Epithelial cell of umbilical artery (primary cell): ENCODE results near the gene GJC2. TPM values are rescaled to one million over a fixed set of nuclear protein-coding genes. Genes with fewer than 3 reads are reported as not detected.

Experiments
- total RNA-seq: library from RNA; depleted of rRNA; stranded (reverse); fragments of >200 nt; gene quantifications from 2 replicates; pipeline ENCODE4 v1.2.3, GENCODE V29; 2014

The GJC2 gene
- total RNA-seq = 0.61 and 0.97 TPM in 2 replicates

DNA sequence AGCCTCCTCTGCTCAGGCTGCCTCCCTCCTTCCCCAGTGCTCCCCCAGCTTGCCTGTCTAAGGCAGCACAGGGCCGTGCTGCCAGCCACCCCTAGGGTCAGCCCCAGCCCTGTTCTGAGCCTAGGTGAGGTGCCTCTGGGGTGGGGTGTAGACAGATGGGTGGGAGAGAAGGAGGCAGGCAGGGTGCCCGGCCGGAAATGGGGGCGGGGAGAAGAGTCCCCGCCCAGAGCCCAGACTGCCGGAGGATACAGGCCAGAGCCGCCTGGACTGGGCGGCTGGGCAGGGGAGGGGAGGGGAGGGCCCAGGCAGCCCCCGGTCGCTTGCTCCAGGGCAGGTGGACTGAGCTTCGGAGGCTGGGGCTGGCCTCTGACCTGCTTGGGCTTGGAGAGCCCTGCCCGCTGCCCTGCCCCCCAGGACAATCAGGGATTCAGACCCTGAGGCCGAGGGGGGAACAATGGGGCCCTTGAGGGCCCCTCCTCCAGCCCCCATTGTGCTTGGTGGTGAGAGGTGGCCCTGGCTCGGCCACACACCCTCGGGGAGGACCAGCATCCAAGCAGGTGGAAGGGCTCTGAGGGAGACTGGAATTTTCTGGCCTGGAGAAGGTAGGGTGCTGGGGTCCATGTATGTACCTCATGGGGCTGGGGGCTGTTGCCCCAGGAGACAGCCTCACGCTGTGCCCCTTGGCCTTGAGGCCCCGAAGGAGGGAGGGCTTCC is at the start of gene GJC2:
GJC2 (plus strand) TSS at position 525 of the 714 bp plus-strand sequence. CDS start 7,829 bp downstream, outside the sequence.

GRCh38 chr1:228102791-228103620 is 46.7 kb upstream of the GJC2 start, which contains the start of gene C1orf35:
Gene C1orf35, minus strand, starts transcription at chr1:228103325. Its CDS starts 98 bp downstream, at chr1:228103227.

GRCh38 chr1:228109073-228109961 is 40.4 kb upstream of the GJC2 start, which contains the start of gene MRPL55:
Gene MRPL55, minus strand, starts transcription at chr1:228109299. Its CDS starts 1,039 bp downstream, at chr1:228108260.

DNA sequence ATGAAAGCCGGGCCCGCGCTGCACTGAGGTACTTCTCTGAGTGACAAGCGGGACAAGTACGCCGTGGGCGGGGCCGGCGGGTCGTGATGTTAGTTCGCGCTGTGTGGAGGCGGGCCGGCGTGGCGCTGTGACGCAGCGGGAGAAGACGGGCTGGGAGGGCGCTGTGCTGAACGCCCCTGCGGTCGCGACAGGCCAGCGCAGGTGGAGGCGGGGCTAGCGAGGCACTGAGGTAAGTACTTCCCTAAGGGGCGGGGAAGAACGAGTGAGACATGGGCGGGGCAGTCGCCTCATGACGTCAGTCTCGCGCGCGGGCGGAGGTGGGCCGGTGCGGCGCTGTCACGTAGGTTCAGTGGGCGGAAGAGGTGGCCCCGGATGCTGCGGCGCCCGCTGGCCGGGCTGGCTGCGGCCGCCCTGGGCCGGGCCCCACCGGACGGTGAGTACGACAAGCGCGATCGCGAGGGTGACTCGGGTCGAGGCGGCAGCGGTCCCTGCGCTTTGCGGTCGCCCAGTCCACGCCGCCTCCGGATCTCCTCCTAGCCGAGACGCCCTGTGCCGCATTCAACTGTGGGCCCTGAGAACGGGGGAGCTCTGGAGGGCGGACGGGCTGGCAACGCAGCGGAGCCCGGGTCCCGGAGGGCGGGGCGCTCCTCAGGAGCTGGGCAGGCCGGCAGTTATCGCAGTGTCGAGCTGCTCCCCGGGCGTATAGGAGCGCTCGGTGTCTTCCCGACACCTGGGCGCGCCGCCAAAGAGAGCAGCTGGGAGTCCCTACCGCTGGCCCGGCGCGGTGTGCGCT is 9.6 kb upstream of the GJC2 start, which contains the start of gene GUK1:
GUK1 (plus strand) TSS at position 349 of the 793 bp plus-strand sequence; CDS start at position 373, 24 bp downstream.

DNA sequence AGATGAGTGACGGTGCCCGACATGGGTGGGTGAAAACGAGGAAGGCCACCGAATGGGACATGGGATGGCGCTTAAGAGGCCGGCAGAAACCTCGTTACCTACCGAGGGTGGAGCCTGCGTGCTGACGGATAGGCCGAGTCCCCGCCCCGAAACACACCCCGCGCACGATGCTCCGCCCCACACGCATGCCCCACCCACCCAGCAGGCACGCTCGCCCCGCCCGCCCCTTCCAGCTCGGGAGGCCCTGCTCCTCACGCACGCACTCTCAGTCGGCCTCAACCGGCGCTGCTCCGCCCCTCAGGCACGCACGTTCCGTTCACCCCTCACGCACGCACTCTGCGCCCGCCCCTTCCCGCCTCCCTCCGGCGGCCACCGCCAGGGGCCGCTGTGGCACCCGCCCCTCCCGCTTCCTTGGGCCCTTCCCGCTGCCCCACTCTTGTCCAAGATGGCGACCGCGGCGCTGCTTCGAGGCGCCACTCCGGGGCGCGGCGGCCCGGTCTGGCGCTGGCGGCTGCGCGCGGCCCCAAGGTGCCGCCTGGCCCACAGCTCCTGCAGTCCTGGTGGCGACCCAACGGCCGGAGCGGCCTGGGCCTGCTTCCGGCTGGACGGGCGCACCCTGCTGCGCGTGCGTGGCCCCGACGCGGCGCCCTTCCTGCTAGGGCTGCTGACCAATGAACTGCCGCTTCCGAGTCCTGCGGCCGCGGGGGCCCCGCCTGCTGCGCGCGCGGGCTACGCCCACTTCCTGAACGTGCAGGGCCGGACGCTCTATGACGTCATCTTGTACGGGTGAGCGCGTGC is 15.8 kb downstream of the GJC2 start, which contains the start of gene IBA57:
IBA57 (plus strand) TSS at position 433 of the 798 bp plus-strand sequence; CDS start at position 446, 13 bp downstream.

DNA sequence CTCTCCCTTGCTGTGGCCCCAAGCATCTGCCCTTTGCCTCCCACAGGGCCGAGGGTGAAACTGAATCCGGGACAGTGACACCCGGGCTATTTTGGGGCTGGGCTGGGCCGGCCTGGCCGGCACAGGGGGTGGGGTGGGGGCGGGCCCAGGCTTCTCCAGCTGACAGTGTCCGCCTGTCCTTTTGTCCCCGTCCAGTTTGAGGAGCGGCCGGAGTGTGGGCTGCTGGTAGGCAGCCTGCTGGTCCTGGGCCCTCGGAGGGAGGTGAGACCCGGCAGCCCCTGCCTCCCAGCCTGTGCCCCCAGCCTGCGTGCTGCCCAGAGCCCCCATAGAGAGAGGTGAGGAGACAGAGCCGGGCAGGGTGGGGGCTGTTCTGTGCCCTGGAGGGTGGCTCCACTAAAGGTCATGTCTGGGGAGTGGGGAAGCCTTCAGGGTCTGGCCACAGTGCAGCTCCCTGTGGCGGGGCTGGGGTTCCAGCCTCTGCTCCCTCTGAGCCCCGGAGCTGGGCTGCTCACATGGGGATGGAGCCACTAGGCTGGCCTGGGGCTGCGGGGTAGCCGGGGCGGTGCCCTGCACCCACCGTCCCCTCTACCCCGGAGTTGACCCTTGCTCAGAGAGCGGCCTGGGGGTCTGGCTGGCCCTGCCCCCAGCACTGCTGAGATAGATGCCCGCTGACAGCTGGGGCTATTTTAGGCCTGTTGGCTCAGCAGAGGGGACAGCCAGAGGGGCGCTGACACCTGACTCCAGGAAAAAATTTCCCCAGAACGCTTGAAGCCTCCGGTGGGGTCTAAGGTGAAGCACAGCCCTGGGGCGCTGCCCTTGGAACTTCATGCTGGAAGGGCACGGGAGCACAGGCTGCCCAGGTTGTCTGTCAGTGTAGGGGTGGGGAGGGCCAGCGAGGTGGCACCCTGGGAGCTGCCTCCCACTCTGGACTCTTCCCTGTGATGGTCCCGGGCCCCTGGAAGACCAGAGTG is 58.4 kb downstream of the GJC2 start, which contains the start of gene OBSCN:
OBSCN (plus strand) TSS at position 194 of the 971 bp plus-strand sequence. CDS start 3,740 bp downstream, outside the sequence.

Other genes with a start within 250 kb of the GJC2 start
- gene WNT9A, start 202.0 kb upstream of the GJC2 start, total RNA-seq = 1.3 and 2.1 TPM in 2 replicates
- gene WNT3A, start 142.9 kb upstream of the GJC2 start, total RNA-seq = not detected in 2 replicates
- gene ARF1, start 67.2 kb upstream of the GJC2 start, total RNA-seq = 319 and 341 TPM in 2 replicates
- gene C1orf35, start 46.6 kb upstream of the GJC2 start, total RNA-seq = 13.3 and 13.4 TPM in 2 replicates
- gene MRPL55, start 40.6 kb upstream of the GJC2 start, total RNA-seq = 62.5 and 76.3 TPM in 2 replicates
- 422 and 450 TPM in 2 replicates for gene GUK1, start 9.7 kb upstream of the GJC2 start, total RNA-seq
- gene IBA57, start 15.9 kb downstream of the GJC2 start, total RNA-seq = 3.9 and 4.6 TPM in 2 replicates
- 1.1 and 1.3 TPM in 2 replicates for gene OBSCN, start 58.1 kb downstream of the GJC2 start, total RNA-seq